Glomerular endothelial cell (primary cell): ENCODE measurements around the gene S100A12. TPM values are rescaled to one million over a fixed set of nuclear protein-coding genes. Genes with fewer than 3 reads are reported as not detected.
"Not testable (repeated sequence)": the region's sequence is repeated elsewhere in the genome, so short reads cannot be mapped to it uniquely, and the experiment has no call there.

Source experiments
- DNase-seq: peaks from one replicate; pipeline ENCODE4 v3.0.0-alpha.2; 2011; ENCODE audit warnings: low read depth, low spot score; ENCODE audit errors: extremely low read depth
- total RNA-seq: library from RNA; depleted of rRNA; stranded (reverse); fragments of >200 nt; gene quantifications from 2 replicates; pipeline ENCODE4 v1.2.3, GENCODE V29; 2015

The S100A12 gene
- total RNA-seq = not detected in 2 replicates

DNA sequence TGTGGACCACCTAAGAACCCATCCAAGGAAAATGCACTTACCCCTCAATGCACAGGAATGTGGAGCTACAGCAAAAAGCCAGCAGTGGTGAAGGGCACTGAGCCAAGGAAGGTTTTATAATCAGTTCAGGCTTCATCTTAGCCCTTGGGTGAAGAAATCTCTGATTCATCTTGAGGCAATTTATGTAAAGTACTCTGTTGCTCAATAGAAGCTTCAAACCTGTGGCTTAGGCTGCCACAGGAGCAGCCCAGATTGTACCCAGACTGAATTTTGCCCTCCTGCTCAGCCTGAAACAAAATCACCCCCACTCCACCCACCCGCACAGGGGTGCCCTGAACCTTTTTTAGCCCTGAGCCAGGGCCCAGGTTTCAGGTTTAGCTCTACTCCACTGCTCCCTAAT, at the start of gene S100A12:
Gene S100A12, minus strand, starts transcription at position 111 of the 400 bp plus-strand sequence. CDS start 1,029 bp downstream, outside the sequence.
- DNase-seq = no peak

GRCh38 chr1:153422450-153423068, 47.1 kb upstream of the S100A12 start:
- peak; percentile 25 for DNase-seq

DNA sequence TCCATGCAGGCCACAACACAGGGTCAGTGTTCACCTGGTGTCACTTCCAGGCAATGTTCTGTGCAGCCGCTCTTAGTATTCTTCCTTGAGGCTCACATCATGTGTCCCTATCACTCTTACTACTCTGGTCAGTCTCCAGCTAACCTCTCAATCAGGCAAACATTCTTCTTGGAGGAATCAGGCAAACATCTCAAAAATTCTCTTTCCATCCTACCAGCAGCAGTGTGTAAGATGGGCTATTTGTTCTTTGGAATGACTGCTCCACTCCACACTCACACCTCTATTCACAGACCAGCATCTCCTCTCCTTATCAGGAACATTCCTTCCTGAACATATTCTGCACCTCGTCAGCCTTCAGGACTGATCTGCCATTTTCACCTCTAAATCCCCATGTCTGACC, 44.9 kb upstream of the S100A12 start:
- no peak for DNase-seq

DNA sequence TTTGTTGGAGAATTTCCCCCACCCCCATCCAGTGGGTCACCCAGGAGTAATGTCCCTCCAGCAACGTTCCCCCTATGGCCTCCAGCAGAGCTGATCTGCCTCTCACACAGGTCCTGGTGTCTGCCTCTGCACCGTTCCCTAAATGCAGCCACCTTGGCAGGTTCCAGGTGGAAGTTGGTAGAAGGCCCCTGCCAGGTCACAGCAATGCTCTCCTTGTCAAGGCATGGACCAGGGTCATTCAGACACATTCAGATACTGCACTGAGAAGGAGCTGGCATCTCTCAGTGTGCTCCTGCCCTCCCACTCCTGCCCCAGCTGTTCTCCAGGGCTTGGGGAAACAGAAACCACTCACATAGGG, 44.0 kb upstream of the S100A12 start:
- not testable (repeated sequence) for DNase-seq

- not testable (repeated sequence) for DNase-seq
Measured at GRCh38 chr1:153418758-153419435, 43.5 kb upstream of the S100A12 start.

- no peak for DNase-seq
Measured at GRCh38 chr1:153417136-153417888, 41.9 kb upstream of the S100A12 start.

- DNase-seq = no peak
Measured at GRCh38 chr1:153415850-153416570, 40.6 kb upstream of the S100A12 start, which contains the start of gene S100A7A. TSS of gene S100A7A (plus strand) at chr1:153416520. CDS start at chr1:153418083, 1,563 bp downstream.

DNA sequence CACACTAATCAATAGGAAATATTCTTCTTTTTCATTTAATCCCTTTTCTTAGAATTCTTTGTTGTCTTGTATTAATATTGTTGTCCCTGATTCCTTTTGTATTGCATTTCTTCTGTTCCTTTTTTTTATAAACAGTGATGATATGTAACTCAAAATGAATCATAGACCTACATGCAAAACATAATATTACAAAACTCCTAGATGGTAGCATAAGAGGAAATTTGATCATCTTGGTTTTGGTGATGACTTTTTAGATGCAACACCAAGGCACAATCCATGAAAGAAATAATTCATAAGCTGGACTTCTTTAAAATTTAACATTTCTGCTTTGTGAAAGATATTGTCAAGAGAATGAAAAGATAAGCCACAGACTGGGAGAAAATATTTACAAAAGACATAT, 38.5 kb upstream of the S100A12 start:
- not testable (repeated sequence) for DNase-seq

- not testable (repeated sequence) for DNase-seq
Measured at GRCh38 chr1:153407274-153407673, 31.9 kb upstream of the S100A12 start.

DNA sequence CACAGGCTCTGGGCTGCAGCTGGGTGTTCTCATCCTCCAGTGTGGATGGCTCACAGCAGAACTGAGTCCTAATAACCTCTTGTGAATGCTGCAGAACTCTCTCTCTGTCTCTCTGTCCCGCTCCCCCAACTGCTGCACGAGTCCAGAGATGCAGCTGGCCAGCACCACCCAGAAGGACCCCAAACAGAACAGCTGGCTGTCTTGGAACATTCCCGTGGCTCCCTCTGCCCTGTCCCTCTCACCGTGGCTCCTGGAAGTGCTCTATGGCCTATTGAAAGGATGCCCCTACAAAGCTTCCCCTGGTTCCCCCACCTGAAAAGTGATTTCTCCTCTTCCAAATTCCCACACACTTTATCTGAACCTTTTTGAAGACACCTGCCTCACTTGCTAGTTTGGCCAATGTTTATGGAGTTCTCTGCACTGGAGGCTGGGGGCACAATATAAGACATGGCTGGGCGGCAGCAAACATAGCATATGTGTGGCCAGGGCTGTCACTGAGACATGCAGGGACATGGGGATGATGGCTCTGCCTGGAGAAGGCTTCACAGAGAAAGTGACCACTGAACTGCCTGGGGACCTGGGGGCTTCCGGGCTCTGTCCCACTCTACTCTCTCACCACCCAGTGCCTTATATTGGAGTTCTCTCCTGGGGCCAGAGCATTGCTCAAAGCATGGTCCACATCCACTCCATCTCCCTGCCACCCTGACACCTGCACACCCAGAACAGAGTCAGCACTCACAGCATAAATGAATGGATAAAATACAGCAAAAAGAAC, 30.6 kb upstream of the S100A12 start:
- not testable (repeated sequence) for DNase-seq

GRCh38 chr1:153404768-153405167, 29.3 kb upstream of the S100A12 start:
- DNase-seq = no peak

DNA sequence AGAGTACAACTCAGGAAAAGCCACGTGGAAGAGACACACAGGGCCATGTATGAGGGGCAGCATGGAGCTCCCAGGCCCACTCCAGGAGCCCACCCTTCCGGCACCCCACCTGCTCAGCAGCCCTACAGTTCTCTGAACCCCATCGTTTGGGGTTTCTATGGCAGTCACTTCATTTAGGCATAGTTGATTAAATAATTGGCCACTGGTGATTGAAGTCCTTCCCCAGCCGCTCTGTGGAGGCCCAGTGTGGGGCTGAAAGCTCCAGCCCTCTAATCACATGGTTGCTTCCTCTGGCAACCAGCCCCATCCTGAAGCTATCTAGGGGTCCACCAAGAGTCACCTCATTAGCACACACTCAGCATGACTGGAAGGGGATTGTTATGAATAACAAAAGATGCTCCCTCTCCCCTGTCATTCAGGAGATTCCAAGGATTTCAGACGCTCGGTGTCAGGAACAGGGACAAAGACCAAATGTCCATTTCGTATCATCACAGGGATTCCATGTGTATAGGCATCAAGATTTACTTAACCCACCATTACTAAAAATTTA, 28.7 kb upstream of the S100A12 start:
- no peak for DNase-seq

DNA sequence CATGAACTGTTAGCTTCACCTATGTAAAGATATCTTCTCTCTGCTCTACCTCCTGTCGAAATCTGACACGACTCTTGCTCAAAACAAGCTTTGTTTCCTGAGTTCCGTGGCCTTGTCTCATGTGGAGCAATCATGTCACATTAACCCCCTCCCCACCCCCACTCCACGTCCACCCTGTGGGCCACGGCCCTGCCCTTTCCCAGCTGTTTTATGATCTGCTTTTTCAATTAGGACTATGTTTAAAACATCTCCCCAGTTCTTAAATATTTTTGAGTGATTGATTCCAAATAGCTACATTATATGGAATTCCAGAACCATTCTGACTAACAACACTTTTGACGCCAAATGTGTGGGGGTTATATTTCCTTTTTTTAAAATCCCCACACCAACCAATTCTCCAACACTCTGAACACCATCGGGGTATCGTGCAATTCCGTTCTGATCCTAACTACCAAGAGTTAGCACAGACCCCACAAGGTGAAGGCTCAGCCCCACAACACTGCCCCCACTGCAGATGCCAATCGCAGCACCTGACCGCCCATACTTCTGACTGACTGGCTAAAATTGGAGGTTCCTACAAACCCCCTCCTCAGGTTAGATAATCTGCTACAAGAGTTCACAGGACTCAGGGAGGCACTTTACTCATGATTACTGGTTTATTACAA, 28.1 kb upstream of the S100A12 start:
- no peak for DNase-seq

- DNase-seq = no peak
Measured at GRCh38 chr1:153402226-153402625, 26.8 kb upstream of the S100A12 start.

GRCh38 chr1:153401461-153401860, 26.0 kb upstream of the S100A12 start:
- no peak for DNase-seq

GRCh38 chr1:153400244-153400643, 24.8 kb upstream of the S100A12 start:
- no peak for DNase-seq

DNA sequence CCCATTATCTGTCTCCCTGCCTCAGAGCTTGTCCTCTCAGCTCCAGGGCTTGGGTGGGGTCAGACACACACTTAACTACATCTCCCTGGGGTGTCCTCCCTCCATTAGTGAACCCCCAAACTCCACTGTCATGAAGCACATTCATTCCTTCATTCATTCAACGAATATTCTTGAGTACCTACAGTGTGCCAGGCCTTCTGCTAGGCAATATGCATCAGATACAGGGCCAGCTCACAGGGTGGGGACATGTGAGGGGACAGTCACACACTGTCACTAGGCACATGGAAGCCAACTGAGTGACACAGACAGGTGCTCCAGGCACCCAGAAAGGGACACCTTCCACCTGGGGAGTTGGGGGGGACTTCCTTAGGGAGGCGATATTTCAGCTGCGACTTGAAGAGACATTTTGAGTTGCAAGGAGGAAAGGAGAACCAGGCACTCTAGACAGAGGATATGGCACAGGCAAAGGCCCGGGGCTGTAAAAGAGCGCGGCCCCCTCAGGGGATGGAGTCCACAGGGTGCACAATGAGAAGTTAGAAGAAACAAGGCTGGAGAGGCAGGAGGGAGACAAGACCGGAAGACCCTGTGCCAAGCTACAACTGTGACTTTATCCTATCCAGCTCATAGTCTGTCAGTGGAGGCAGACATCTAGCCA, 24.1 kb upstream of the S100A12 start:
- no peak for DNase-seq

- no peak for DNase-seq
Measured at GRCh38 chr1:153397924-153398651, 22.7 kb upstream of the S100A12 start.
